Stomach smooth muscle (tissue), 2 donors: ENCODE results near the gene NPPA.
A peak's percentile ranks its signal among the peaks of the same experiment; 100 is the strongest.

Source experiments
- H3K27ac ChIP-seq: one replicate; pipeline ENCODE4 v1.7.0; 2013; ENCODE audit warnings: mild to moderate bottlenecking, low read length, inconsistent platforms
- H3K27me3 ChIP-seq, 2 donors: one replicate each; pipeline ENCODE4 v1.7.0; 2013; ENCODE audit warnings: low read length in 2 of 2; ENCODE audit not compliant: insufficient read depth in 2 of 2, control insufficient read depth in 1 of 2
- H3K36me3 ChIP-seq, 2 donors: one replicate each; pipeline ENCODE4 v1.7.0; 2013; ENCODE audit warnings: low read length in 2 of 2; ENCODE audit not compliant: control insufficient read depth in 2 of 2, insufficient read depth in 2 of 2
- H3K4me1 ChIP-seq: one replicate; pipeline ENCODE4 v1.7.0; 2013; ENCODE audit warnings: low read length; ENCODE audit not compliant: control insufficient read depth, insufficient read depth
- H3K4me3 ChIP-seq, 2 donors: one replicate each; pipeline ENCODE4 v1.7.0; 2013; ENCODE audit warnings: low read length in 2 of 2
- H3K9ac ChIP-seq, 2 donors: one replicate each; pipeline ENCODE4 v1.7.0; 2013; ENCODE audit warnings: low read length in 2 of 2, mild to moderate bottlenecking in 1 of 2
- H3K9me3 ChIP-seq, 2 donors: one replicate each; pipeline ENCODE4 v1.7.0; 2013; ENCODE audit warnings: low read length in 2 of 2; ENCODE audit not compliant: control insufficient read depth in 2 of 2
- donor health status: healthy.
- donor health status: Pancreatic carcinoma.

NPPA gene

DNA sequence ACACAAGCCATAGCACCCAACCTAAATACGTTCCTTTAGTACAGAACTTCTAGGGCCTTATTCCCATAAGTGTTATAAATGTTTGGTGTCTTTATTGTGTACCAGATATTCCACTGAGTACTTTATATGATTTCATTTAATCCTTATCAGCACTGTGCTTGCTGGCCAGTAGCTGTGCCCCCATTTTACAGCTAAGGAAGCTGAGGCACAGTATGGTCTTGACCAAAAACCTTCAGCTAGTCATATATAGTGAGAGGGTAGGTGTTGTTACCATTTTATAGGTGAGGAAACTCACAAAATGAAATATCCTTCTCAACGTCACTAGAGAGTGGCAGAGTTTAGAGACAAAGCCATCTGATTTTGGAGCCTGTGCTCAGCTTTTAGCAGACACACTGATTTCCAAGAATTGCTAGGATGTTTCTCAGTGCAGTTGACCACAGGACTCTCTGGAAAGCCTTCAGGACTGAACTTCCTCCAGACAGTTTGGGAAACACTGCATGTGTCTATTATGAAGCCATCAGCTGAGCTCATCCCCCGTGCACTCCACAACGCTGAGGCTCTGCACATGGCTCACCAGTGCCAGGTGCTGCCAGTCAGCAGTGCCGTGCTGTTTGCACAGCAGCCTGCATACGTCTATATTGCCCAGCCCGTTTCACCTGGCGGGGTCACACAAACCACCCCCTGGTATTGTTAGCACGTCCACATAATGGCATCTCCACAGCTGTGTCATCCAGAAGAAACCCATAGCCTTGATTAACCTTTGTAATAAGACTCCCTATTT lies 15.4 kb downstream of the NPPA start:
- Histone ChIP-seq H3K27ac (no peak overlapping the region), H3K4me1 (no peaks in the 10 kb centered on the region), H3K4me3 (no peak overlapping the region), H3K27me3 (no peaks in the 10 kb centered on the region), H3K9me3 (no peaks in the 10 kb centered on the region), H3K36me3 (peaks cover 69 to 80% of the 10 kb centered on the region in 2 donors), H3K9ac (no peak overlapping the region)

DNA sequence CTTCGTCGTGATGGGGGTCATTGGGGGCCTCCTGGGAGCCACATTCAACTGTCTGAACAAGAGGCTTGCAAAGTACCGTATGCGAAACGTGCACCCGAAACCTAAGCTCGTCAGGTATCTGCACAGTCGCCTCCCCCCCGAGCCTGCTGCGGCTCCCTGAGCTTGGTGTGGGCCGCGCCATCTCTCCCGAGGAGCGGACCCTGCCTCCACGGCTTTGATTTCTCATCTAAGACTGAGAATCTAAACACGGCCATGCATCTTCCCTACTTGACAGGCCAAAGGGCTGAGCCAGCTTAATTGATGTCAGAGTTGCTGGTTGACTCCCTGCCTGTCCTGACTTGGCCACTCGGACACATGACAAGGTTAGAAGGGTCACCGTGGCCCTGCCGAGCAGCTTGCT lies 19.1 kb downstream of the NPPA start:
- no peaks in the 10 kb centered on the region for H3K4me1 ChIP-seq
- H3K9me3 ChIP-seq, result no peaks in the 10 kb centered on the region
- H3K9ac ChIP-seq, result no peak overlapping the region
- peaks cover 73 to 80% of the 10 kb centered on the region in 2 donors for H3K36me3 ChIP-seq
- H3K4me3 ChIP-seq, result no peak overlapping the region
- no peaks in the 10 kb centered on the region for H3K27me3 ChIP-seq
- H3K27ac ChIP-seq, result no peak overlapping the region

DNA sequence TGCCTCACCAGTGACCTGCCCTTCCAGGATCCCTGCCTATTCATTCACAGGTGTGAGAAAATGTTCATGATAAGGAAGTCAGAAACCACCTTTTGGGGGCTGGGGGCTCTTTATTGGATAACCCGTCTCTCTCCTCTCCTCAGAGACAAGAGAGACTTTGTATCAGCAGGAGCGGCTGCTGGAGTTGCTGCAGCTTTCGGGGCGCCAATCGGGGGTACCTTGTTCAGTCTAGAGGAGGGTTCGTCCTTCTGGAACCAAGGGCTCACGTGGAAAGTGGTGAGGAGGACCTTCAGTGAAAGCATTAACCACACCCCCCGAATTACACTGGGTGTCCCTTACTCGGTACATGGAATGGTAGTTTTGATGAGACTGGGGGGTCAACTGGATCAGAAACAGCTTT lies 20.6 kb downstream of the NPPA start:
- Histone ChIP-seq H3K9me3 (no peaks in the 10 kb centered on the region), H3K27ac (no peak overlapping the region), H3K4me3 (no peak overlapping the region), H3K36me3 (peaks cover 66 to 74% of the 10 kb centered on the region in 2 donors), H3K4me1 (no peaks in the 10 kb centered on the region), H3K27me3 (no peaks in the 10 kb centered on the region), H3K9ac (no peak overlapping the region)

DNA sequence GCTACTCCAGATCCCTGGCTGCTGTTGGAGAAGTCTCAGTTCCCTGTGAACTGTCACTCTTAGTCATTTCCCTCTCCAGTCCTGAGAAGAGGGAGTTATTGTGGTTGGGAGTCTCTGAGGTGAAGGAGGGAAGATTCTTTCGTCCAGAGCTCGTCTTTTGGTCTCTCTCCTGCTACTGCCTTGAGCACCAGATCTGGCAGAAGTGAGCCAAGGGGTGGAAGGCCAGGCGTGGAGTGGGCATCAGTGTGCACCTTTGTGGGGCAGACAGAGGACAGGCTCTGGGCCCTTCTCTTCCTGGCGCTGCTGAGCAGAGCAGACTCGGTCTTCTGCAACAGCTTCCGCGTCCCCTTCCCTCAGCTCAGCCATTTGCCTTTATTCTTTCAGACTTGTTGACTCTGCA lies 22.5 kb downstream of the NPPA start:
- no peak overlapping the region for H3K9ac ChIP-seq
- no peaks in the 10 kb centered on the region for H3K27me3 ChIP-seq
- H3K4me3 ChIP-seq, result no peak overlapping the region
- no peaks in the 10 kb centered on the region for H3K9me3 ChIP-seq
- no peaks in the 10 kb centered on the region for H3K4me1 ChIP-seq
- H3K36me3 ChIP-seq, result peaks cover 67 to 68% of the 10 kb centered on the region in 2 donors
- no peak overlapping the region for H3K27ac ChIP-seq

DNA sequence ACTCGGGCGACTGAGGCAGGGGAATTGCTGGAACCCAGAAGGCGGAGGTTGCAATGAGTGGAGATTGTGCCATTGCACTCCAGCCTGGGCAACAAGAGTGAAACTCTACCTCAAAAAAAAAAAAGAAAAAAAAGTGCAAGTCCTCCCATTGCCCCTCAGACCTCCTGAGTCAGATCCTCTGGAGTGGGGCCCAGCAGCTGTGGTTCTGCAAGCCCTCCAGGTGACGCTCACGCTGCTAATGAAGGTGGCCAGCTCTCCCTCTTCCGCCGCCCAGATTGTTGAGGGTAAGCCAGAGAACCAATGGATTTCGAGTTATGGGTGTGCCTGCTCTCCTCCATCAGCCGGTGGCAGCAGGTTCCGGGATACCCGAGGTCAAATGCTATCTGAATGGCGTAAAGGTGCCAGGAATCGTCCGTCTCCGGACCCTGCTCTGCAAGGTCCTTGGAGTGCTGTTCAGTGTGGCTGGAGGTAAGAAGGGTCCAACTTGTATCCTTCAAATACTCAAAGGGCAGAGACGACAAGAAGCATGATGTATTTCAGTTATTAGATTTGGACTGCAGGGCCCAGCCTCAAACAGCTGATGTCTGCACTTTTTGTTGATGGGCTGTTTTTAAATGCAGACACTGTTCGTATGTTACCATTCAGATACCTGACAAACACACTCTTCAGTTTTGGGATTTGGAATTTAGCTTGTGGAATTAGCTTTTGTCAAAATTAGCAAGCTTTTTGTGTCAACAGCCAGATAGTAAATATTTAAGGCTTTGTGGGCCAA lies 24.0 kb downstream of the NPPA start:
- Histone ChIP-seq H3K4me1 (no peaks in the 10 kb centered on the region), H3K9me3 (no peaks in the 10 kb centered on the region), H3K27me3 (no peaks in the 10 kb centered on the region), H3K36me3 (peaks cover 58 to 62% of the 10 kb centered on the region in 2 donors), H3K4me3 (no peak overlapping the region), H3K27ac (no peak overlapping the region), H3K9ac (no peak overlapping the region)

DNA sequence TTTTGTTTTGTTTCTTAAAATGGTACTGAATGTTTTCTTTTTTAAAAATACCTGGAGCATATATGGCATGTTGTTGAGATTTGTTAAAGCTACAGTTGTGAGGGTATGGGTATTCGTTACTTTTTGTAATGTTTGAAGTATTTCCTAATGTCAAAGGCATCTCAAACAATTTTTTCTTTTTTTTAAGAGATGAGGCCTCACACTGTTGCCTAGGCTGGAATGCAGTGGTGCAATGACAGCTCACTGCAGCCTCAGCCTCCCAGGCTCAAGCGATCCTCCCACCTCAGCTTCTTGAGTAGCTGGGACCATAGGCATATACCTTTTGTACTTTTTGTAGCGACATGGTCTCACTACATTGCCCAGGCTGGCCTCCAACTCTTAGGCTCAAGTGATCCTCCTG lies 25.5 kb downstream of the NPPA start:
- no peaks in the 10 kb centered on the region for H3K27me3 ChIP-seq
- peaks cover 56 to 59% of the 10 kb centered on the region in 2 donors for H3K36me3 ChIP-seq
- H3K4me1 ChIP-seq, result no peaks in the 10 kb centered on the region
- H3K9me3 ChIP-seq, result no peaks in the 10 kb centered on the region
- H3K9ac ChIP-seq, result no peak overlapping the region
- H3K4me3 ChIP-seq, result no peak overlapping the region
- no peak overlapping the region for H3K27ac ChIP-seq

DNA sequence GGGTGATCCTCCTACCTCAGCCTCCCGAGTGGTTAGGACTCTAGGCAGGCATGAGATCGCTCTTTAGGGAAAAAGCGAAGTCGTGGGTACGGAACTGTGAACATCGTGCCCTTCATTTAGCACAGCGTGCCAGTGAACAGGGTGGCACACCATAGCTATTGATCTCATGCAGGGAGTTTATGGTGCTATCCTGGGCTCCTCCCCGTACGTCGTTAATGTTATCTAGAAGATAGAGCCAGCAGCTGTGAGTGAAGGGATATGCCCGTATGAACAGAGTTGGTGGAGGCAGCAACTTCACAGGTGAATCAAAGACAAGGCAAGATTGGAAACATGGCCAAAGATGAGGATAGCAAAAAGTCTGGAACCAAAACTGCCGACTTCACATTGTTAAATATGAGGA lies 30.4 kb downstream of the NPPA start:
- H3K4me1 ChIP-seq, result no peaks in the 10 kb centered on the region
- peaks cover 40 to 43% of the 10 kb centered on the region in 2 donors for H3K36me3 ChIP-seq
- no peak overlapping the region for H3K9ac ChIP-seq
- H3K27me3 ChIP-seq, result no peaks in the 10 kb centered on the region
- no peak overlapping the region for H3K4me3 ChIP-seq
- no peaks in the 10 kb centered on the region for H3K9me3 ChIP-seq
- H3K27ac ChIP-seq, result no peak overlapping the region

DNA sequence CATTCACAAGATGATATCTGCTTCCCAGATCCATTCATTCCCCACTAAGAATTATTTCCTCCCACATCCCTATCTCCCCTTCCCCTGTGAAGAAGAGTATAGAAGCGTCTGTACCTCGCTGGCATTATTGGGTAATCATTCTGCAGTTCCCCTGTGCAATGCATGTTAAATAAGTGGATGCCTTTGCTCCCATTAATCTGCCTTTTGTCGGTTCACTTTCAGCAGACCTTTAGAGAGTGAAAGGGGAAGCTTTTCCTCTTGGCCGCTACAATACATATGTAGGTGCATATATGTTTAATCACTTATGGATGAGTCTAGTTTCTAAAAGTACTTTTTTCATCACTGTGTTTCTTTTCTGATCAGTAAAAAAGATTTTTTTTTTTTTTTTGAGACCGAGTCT lies 34.6 kb downstream of the NPPA start:
- H3K27me3 ChIP-seq, result no peaks in the 10 kb centered on the region
- no peak overlapping the region for H3K9ac ChIP-seq
- peaks cover 5% of the 10 kb centered on the region for H3K4me1 ChIP-seq
- peaks cover 37% of the 10 kb centered on the region in 2 donors for H3K36me3 ChIP-seq
- H3K27ac ChIP-seq, result no peak overlapping the region
- H3K4me3 ChIP-seq, result no peak overlapping the region
- no peaks in the 10 kb centered on the region for H3K9me3 ChIP-seq

DNA sequence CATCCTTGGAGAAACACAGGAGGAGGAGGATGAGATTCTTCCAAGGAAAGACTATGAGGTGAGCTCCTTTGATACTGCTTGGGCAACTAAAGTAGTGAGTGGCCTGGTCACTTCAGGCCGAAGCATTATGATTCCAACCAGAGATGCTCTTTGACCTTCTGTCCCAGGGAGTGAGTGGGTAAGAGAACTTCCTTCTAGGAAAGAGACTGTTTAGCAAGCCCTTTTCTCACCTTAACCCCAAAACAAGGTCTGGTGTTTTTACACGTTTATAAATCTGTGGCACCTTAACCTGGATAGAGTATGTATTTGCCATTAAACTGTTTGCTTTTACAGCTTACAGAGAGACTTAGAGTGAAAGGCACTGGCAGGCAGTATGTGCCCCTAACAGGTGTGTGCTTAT lies 40.5 kb downstream of the NPPA start:
- H3K27ac ChIP-seq, result peak overlapping the region; percentile 96
- H3K4me1 ChIP-seq, result peaks cover 46% of the 10 kb centered on the region
- peak overlapping the region; percentile 91 to 93 for H3K4me3 ChIP-seq
- H3K9me3 ChIP-seq, result no peaks in the 10 kb centered on the region
- H3K9ac ChIP-seq, result peak overlapping the region; percentile 80 to 92
- no peaks in the 10 kb centered on the region for H3K27me3 ChIP-seq
- H3K36me3 ChIP-seq, result peaks cover 6 to 8% of the 10 kb centered on the region in 2 donors

DNA sequence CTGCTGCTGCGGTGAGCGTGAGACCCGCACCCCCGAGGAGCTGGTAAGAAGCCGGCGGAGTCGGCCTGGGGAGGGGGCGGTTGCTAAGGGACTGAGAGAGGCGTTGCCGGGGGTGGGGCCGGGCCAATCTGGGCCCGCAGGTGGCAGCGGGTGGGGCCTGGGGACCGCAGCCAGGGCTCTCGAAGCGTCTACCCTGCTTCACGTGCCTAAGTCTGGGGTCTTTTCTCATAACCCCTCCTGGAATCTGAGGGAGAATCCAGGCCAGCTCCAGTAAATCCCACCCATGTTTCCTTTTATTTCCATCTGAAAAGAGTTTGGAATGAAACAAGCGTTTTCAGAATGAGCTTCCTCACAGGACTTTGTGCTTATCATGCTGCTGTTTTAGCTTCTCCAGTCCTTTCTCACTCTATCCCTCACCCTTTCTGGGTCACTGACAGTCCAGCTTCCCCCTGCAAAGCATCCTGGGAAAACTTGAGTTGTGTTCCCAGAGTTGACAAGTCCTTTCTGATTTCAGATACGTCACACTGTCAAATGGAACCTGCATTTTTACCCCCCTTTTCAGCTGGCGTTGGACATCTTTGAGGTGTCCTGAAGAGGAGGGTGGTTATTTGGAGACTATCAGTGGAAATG lies 41.2 kb downstream of the NPPA start:
- peaks cover 5% of the 10 kb centered on the region in 2 donors for H3K36me3 ChIP-seq

More for the DNA sequence above, 41.2 kb downstream of the NPPA start:
- Histone ChIP-seq H3K27me3 (no peaks in the 10 kb centered on the region), H3K9me3 (no peaks in the 10 kb centered on the region), H3K9ac (peak overlapping the region; percentile 80 to 92), H3K4me1 (peaks cover 50% of the 10 kb centered on the region), H3K27ac (peak overlapping the region; percentile 96), H3K4me3 (peak overlapping the region; percentile 91 to 93)
